ENCODE measurements around the gene RXRA.

The RXRA gene

DNA sequence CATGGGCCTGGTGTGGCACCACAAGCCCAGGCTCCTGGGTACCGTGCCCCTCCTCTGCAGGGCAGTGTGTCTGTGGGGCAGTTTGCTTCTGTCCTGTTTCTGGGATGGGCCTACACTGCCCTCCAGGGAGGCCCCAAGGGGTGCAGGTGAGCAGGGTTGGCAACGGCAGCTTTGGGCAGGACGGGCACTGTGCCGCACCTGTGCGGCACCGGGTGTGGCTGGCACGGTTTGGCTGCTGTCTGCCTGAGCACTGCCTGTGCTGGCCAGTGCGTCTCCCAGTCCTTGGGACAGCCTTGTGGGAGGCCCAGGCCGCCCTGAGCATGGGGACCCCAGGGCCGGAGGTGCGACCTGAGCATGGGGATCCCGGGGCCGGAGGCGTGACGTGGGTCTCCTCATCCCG lies 37.2 kb downstream of the RXRA start:
- TF ChIP-seq ZNF701 (tag by site-specific recombination; IDR thresholded peaks at IDR 0.05) (no peak), HIC1 (tag by site-specific recombination; IDR thresholded peaks at IDR 0.05) (peak; percentile 65; the same call in 1 of the 2 replicates)
- peaks cover 7% of the 10 kb centered on the region for H3K4me1 ChIP-seq (ENCODE audit: control insufficient read depth, insufficient read depth, low read length)
- no peaks in the 10 kb centered on the region for H3K36me3 ChIP-seq (ENCODE audit: control insufficient read depth in 2 of 2, insufficient read depth in 1 of 2, low read length in 2 of 2)
- ChIA-PET CTCF (no interaction called here), POLR2A (no interaction called here)
- H3K27ac ChIP-seq (ENCODE audit: extremely low read depth, low read depth, low read length): no peak overlapping the region
- H3K4me3 ChIP-seq (ENCODE audit: low read depth, low read length): no peak overlapping the region
- H3K9me3 ChIP-seq (ENCODE audit: control insufficient read depth, insufficient read depth, low read depth, low read length): no peaks in the 10 kb centered on the region

- Histone ChIP-seq H3K4me3 (ENCODE audit: low read depth, low read length) (no peak overlapping the region), H3K4me1 (ENCODE audit: control insufficient read depth, insufficient read depth, low read length) (peaks cover 7% of the 10 kb centered on the region), H3K36me3 (ENCODE audit: control insufficient read depth in 2 of 2, insufficient read depth in 1 of 2, low read length in 2 of 2) (no peaks in the 10 kb centered on the region), H3K9me3 (ENCODE audit: control insufficient read depth, insufficient read depth, low read depth, low read length) (no peaks in the 10 kb centered on the region), H3K27ac (ENCODE audit: extremely low read depth, low read depth, low read length) (no peak overlapping the region)
- no peak for TF ChIP-seq ZBTB49 (tag by site-specific recombination; IDR thresholded peaks at IDR 0.05; ENCODE audit: low read depth)
- TF ChIP-seq GLIS2 (tag by site-specific recombination; IDR thresholded peaks at IDR 0.05): peak; percentile 15; the same call in 1 of the 2 replicates
- no peak for TF ChIP-seq ZBTB1 (tag by site-specific recombination; IDR thresholded peaks at IDR 0.05)
- TF ChIP-seq ZBTB20 (tag by site-specific recombination; IDR thresholded peaks at IDR 0.05): no peak
- peak; percentile 72 for TF ChIP-seq GLIS1 (tag by site-specific recombination; IDR thresholded peaks at IDR 0.05)
- TF ChIP-seq, protein P1, sequence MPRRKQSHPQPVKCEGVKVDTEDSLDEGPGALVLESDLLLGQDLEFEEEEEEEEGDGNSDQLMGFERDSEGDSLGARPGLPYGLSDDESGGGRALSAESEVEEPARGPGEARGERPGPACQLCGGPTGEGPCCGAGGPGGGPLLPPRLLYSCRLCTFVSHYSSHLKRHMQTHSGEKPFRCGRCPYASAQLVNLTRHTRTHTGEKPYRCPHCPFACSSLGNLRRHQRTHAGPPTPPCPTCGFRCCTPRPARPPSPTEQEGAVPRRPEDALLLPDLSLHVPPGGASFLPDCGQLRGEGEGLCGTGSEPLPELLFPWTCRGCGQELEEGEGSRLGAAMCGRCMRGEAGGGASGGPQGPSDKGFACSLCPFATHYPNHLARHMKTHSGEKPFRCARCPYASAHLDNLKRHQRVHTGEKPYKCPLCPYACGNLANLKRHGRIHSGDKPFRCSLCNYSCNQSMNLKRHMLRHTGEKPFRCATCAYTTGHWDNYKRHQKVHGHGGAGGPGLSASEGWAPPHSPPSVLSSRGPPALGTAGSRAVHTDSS (tag by site-specific recombination; IDR thresholded peaks at IDR 0.05): no peak
- no peak for TF ChIP-seq ZNF223 (tag by site-specific recombination; IDR thresholded peaks at IDR 0.05)
- no peak for TF ChIP-seq ZNF341 (tag by site-specific recombination; IDR thresholded peaks at IDR 0.05; ENCODE audit: low read depth)
- TF ChIP-seq ZNF140 (tag by site-specific recombination; IDR thresholded peaks at IDR 0.05): no peak
- TF ChIP-seq ZNF621 (tag by site-specific recombination; IDR thresholded peaks at IDR 0.05): no peak
- no peak for TF ChIP-seq IKZF3 (tag by site-specific recombination; IDR thresholded peaks at IDR 0.05)
- TF ChIP-seq, protein P2, sequence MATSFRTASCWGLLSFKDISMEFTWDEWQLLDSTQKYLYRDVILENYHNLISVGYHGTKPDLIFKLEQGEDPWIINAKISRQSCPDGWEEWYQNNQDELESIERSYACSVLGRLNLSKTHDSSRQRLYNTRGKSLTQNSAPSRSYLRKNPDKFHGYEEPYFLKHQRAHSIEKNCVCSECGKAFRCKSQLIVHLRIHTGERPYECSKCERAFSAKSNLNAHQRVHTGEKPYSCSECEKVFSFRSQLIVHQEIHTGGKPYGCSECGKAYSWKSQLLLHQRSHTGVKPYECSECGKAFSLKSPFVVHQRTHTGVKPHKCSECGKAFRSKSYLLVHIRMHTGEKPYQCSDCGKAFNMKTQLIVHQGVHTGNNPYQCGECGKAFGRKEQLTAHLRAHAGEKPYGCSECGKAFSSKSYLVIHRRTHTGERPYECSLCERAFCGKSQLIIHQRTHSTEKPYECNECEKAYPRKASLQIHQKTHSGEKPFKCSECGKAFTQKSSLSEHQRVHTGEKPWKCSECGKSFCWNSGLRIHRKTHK (tag by site-specific recombination; IDR thresholded peaks at IDR 0.05): no peak
- no peak for TF ChIP-seq ZNF658 (tag by site-specific recombination; IDR thresholded peaks at IDR 0.05)
- no peak for TF ChIP-seq ZBTB21 (tag by site-specific recombination; IDR thresholded peaks at IDR 0.05)
- TF ChIP-seq ZNF18 (tag by site-specific recombination; IDR thresholded peaks at IDR 0.05): no peak
- peak; percentile 49 for TF ChIP-seq ZIC2 (tag by site-specific recombination; IDR thresholded peaks at IDR 0.05)
- no peak for TF ChIP-seq TCF7L2 (IDR thresholded peaks at IDR 0.05; ENCODE audit: borderline replicate concordance, low read depth, low read length)
- TF ChIP-seq ZNF548 (tag by site-specific recombination; IDR thresholded peaks at IDR 0.05): no peak
- TF ChIP-seq YY1 (tag by site-specific recombination; IDR thresholded peaks at IDR 0.05): no peak
- ChIA-PET POLR2A (no interaction called here), CTCF (interaction anchor here (0.7 to 3.2 kb wide), 3 partner anchors 49 to 404 kb away, joined by 4 to 12 read pairs (median 4); no protein-coding TSS in a partner anchor)
These were observed 38.3 kb downstream of the RXRA start for GRCh38 chr9:134364391-134365114.

All from HEK293 (cell line).